Measurements from ENCODE around the gene TCF12. TPM values are rescaled to one million over a fixed set of nuclear protein-coding genes. Genes with fewer than 3 reads are reported as not detected.

TCF12 gene
- total RNA-seq, 2 experiments from 2014 or later: 63.4 to 70.7 TPM

- Mint-ChIP-seq H3K27ac (no peak overlapping the region), H3K4me3 (no peak overlapping the region), H3K9me3 (ENCODE audit: insufficient read depth) (no peaks in the 10 kb centered on the region), H3K36me3 (ENCODE audit: low read depth) (peaks cover 5% of the 10 kb centered on the region), H3K4me1 (ENCODE audit: low read depth) (peaks cover 24% of the 10 kb centered on the region), H3K27me3 (ENCODE audit: low read depth) (no peaks in the 10 kb centered on the region)
- ATAC-seq (no peak), DNase-seq (no peak)
- CTCF ChIA-PET: no interaction called here
- POLR2A ChIA-PET: no interaction called here
These were observed 49.8 kb downstream of the TCF12 start for GRCh38 chr15:56968256-56968655.

GRCh38 chr15:56968821-56969220, 50.4 kb downstream of the TCF12 start:
- DNase-seq (no peak), ATAC-seq (no peak)
- H3K4me3 Mint-ChIP-seq: no peak overlapping the region
- no peaks in the 10 kb centered on the region for H3K9me3 Mint-ChIP-seq (ENCODE audit: insufficient read depth)
- no peak overlapping the region for H3K27ac Mint-ChIP-seq
- peaks cover 24% of the 10 kb centered on the region for H3K4me1 Mint-ChIP-seq (ENCODE audit: low read depth)
- H3K27me3 Mint-ChIP-seq (ENCODE audit: low read depth): no peaks in the 10 kb centered on the region
- CTCF ChIA-PET: interaction anchor here (0.6 kb wide), 1 partner anchor 42 kb away, joined by 3 read pairs; no protein-coding TSS in a partner anchor
- peaks cover 5% of the 10 kb centered on the region for H3K36me3 Mint-ChIP-seq (ENCODE audit: low read depth)
- POLR2A ChIA-PET: no interaction called here

- POLR2A ChIA-PET: no interaction called here
- no peak for DNase-seq
- Mint-ChIP-seq H3K4me3 (no peak overlapping the region), H3K27ac (no peak overlapping the region), H3K36me3 (ENCODE audit: low read depth) (peaks cover 5% of the 10 kb centered on the region), H3K9me3 (ENCODE audit: insufficient read depth) (no peaks in the 10 kb centered on the region), H3K4me1 (ENCODE audit: low read depth) (peaks cover 22% of the 10 kb centered on the region), H3K27me3 (ENCODE audit: low read depth) (no peaks in the 10 kb centered on the region)
- no peak for ATAC-seq
- CTCF ChIA-PET: interaction anchor here (0.6 kb wide), 1 partner anchor 43 kb away, joined by 3 read pairs; no protein-coding TSS in a partner anchor
These were observed 50.9 kb downstream of the TCF12 start for GRCh38 chr15:56969265-56969895.

GRCh38 chr15:56971571-56971970, 53.1 kb downstream of the TCF12 start:
- no peak overlapping the region for H3K27ac Mint-ChIP-seq
- H3K4me3 Mint-ChIP-seq: no peak overlapping the region
- H3K36me3 Mint-ChIP-seq (ENCODE audit: low read depth): peaks cover 8% of the 10 kb centered on the region
- POLR2A ChIA-PET: no interaction called here
- CTCF ChIA-PET: no interaction called here
- DNase-seq (no peak), ATAC-seq (no peak)
- no peaks in the 10 kb centered on the region for H3K9me3 Mint-ChIP-seq (ENCODE audit: insufficient read depth)
- no peaks in the 10 kb centered on the region for H3K27me3 Mint-ChIP-seq (ENCODE audit: low read depth)
- H3K4me1 Mint-ChIP-seq (ENCODE audit: low read depth): peaks cover 21% of the 10 kb centered on the region

- no peaks in the 10 kb centered on the region for H3K9me3 Mint-ChIP-seq (ENCODE audit: insufficient read depth)
- H3K4me1 Mint-ChIP-seq (ENCODE audit: low read depth): peaks cover 21% of the 10 kb centered on the region
- no peak overlapping the region for H3K4me3 Mint-ChIP-seq
- ChIA-PET CTCF (no interaction called here), POLR2A (no interaction called here)
- peaks cover 8% of the 10 kb centered on the region for H3K36me3 Mint-ChIP-seq (ENCODE audit: low read depth)
- H3K27ac Mint-ChIP-seq: no peak overlapping the region
- ATAC-seq (no peak), DNase-seq (no peak)
- H3K27me3 Mint-ChIP-seq (ENCODE audit: low read depth): no peaks in the 10 kb centered on the region
These were observed 53.6 kb downstream of the TCF12 start for GRCh38 chr15:56972016-56972415.

GRCh38 chr15:56972426-56972825, 54.0 kb downstream of the TCF12 start:
- H3K4me3 Mint-ChIP-seq: no peak overlapping the region
- H3K27ac Mint-ChIP-seq: no peak overlapping the region
- CTCF ChIA-PET: no interaction called here
- H3K9me3 Mint-ChIP-seq (ENCODE audit: insufficient read depth): no peaks in the 10 kb centered on the region
- ATAC-seq: no peak
- POLR2A ChIA-PET: no interaction called here
- H3K27me3 Mint-ChIP-seq (ENCODE audit: low read depth): no peaks in the 10 kb centered on the region
- H3K36me3 Mint-ChIP-seq (ENCODE audit: low read depth): peaks cover 7% of the 10 kb centered on the region
- DNase-seq: no peak
- H3K4me1 Mint-ChIP-seq (ENCODE audit: low read depth): peaks cover 21% of the 10 kb centered on the region

GRCh38 chr15:56973463-56973862, 55.0 kb downstream of the TCF12 start:
- DNase-seq (no peak), ATAC-seq (no peak)
- H3K4me1 Mint-ChIP-seq (ENCODE audit: low read depth): peaks cover 21% of the 10 kb centered on the region
- no peak overlapping the region for H3K4me3 Mint-ChIP-seq
- H3K27ac Mint-ChIP-seq: no peak overlapping the region
- ChIA-PET CTCF (no interaction called here), POLR2A (no interaction called here)
- peaks cover 7% of the 10 kb centered on the region for H3K36me3 Mint-ChIP-seq (ENCODE audit: low read depth)
- no peaks in the 10 kb centered on the region for H3K9me3 Mint-ChIP-seq (ENCODE audit: insufficient read depth)
- H3K27me3 Mint-ChIP-seq (ENCODE audit: low read depth): no peaks in the 10 kb centered on the region

- POLR2A ChIA-PET: no interaction called here
- Mint-ChIP-seq H3K27ac (no peak overlapping the region), H3K27me3 (ENCODE audit: low read depth) (no peaks in the 10 kb centered on the region), H3K36me3 (ENCODE audit: low read depth) (peaks cover 3% of the 10 kb centered on the region), H3K9me3 (ENCODE audit: insufficient read depth) (no peaks in the 10 kb centered on the region), H3K4me3 (no peak overlapping the region), H3K4me1 (ENCODE audit: low read depth) (peaks cover 16% of the 10 kb centered on the region)
- CTCF ChIA-PET: interaction anchor here (1.3 kb wide), 1 partner anchor 8 kb away, joined by 3 read pairs; no protein-coding TSS in a partner anchor
- ATAC-seq: no peak
- DNase-seq: no peak
These were observed 58.8 kb downstream of the TCF12 start for GRCh38 chr15:56977232-56977631.

- DNase-seq (no peak), ATAC-seq (no peak)
- H3K4me3 Mint-ChIP-seq: no peak overlapping the region
- no peaks in the 10 kb centered on the region for H3K27me3 Mint-ChIP-seq (ENCODE audit: low read depth)
- H3K9me3 Mint-ChIP-seq (ENCODE audit: insufficient read depth): no peaks in the 10 kb centered on the region
- ChIA-PET CTCF (no interaction called here), POLR2A (interaction anchor here (0.6 to 0.8 kb wide), 2 partner anchors 48 to 61 kb away, joined by 3 to 5 read pairs; partner anchors contain the start of gene TCF12)
- H3K4me1 Mint-ChIP-seq (ENCODE audit: low read depth): peaks cover 11% of the 10 kb centered on the region
- no peak overlapping the region for H3K27ac Mint-ChIP-seq
- H3K36me3 Mint-ChIP-seq (ENCODE audit: low read depth): peaks cover 3% of the 10 kb centered on the region
These were observed 60.6 kb downstream of the TCF12 start for GRCh38 chr15:56978898-56979662.

- peaks cover 14% of the 10 kb centered on the region for H3K4me1 Mint-ChIP-seq (ENCODE audit: low read depth)
- H3K4me3 Mint-ChIP-seq: no peak overlapping the region
- H3K36me3 Mint-ChIP-seq (ENCODE audit: low read depth): peaks cover 3% of the 10 kb centered on the region
- ChIA-PET CTCF (no interaction called here), POLR2A (no interaction called here)
- H3K27me3 Mint-ChIP-seq (ENCODE audit: low read depth): no peaks in the 10 kb centered on the region
- ATAC-seq (no peak), DNase-seq (no peak)
- no peaks in the 10 kb centered on the region for H3K9me3 Mint-ChIP-seq (ENCODE audit: insufficient read depth)
- H3K27ac Mint-ChIP-seq: no peak overlapping the region
These were observed 62.0 kb downstream of the TCF12 start for GRCh38 chr15:56980473-56980872.

GRCh38 chr15:56981160-56981559, 62.7 kb downstream of the TCF12 start:
- DNase-seq: no peak
- no peaks in the 10 kb centered on the region for H3K9me3 Mint-ChIP-seq (ENCODE audit: insufficient read depth)
- POLR2A ChIA-PET: no interaction called here
- H3K4me3 Mint-ChIP-seq: no peak overlapping the region
- H3K27me3 Mint-ChIP-seq (ENCODE audit: low read depth): no peaks in the 10 kb centered on the region
- H3K4me1 Mint-ChIP-seq (ENCODE audit: low read depth): peaks cover 15% of the 10 kb centered on the region
- H3K36me3 Mint-ChIP-seq (ENCODE audit: low read depth): no peaks in the 10 kb centered on the region
- no peak overlapping the region for H3K27ac Mint-ChIP-seq
- no peak for ATAC-seq
- CTCF ChIA-PET: no interaction called here

- Mint-ChIP-seq H3K36me3 (ENCODE audit: low read depth) (no peaks in the 10 kb centered on the region), H3K27me3 (ENCODE audit: low read depth) (no peaks in the 10 kb centered on the region), H3K4me1 (ENCODE audit: low read depth) (peaks cover 18% of the 10 kb centered on the region), H3K4me3 (no peak overlapping the region), H3K9me3 (ENCODE audit: insufficient read depth) (no peaks in the 10 kb centered on the region), H3K27ac (no peak overlapping the region)
- ChIA-PET CTCF (no interaction called here), POLR2A (no interaction called here)
- no peak for DNase-seq
- no peak for ATAC-seq
These were observed 64.5 kb downstream of the TCF12 start for GRCh38 chr15:56982987-56983386.

Data from activated CD8-positive, alpha-beta T cell treated with anti-CD3 and anti-CD28 coated beads, Interleukin-2, amount 10 ng/mL, durations not matched to agents 7 days and 5 days (primary cell).